Stimulated activated naive CD8-positive, alpha-beta T cell treated with anti-CD3 and anti-CD28 coated beads, Interleukin-15, Interleukin-2, amounts not matched to agents 100 ng/mL and 50 ng/mL, for 24 hours (primary cell): ENCODE data around the gene CACNA2D3.

Source experiments
- H3K27ac Mint-ChIP-seq: one replicate; pipeline ENCODE4 v1.8.0; 2021; ENCODE audit warnings: mild to moderate bottlenecking, mixed read lengths
- H3K27me3 Mint-ChIP-seq: one replicate; pipeline ENCODE4 v1.8.0; 2021; ENCODE audit warnings: mixed read lengths
- H3K36me3 Mint-ChIP-seq: one replicate; pipeline ENCODE4 v1.8.0; 2021; ENCODE audit warnings: low read depth, mixed read lengths
- H3K4me1 Mint-ChIP-seq: one replicate; pipeline ENCODE4 v1.8.0; 2021; ENCODE audit warnings: low read depth, mixed read lengths
- H3K4me3 Mint-ChIP-seq: one replicate; pipeline ENCODE4 v1.8.0; 2021; ENCODE audit warnings: mild to moderate bottlenecking, mixed read lengths
- H3K9me3 Mint-ChIP-seq: one replicate; pipeline ENCODE4 v1.8.0; 2021; ENCODE audit warnings: mixed read lengths

Gene CACNA2D3

DNA sequence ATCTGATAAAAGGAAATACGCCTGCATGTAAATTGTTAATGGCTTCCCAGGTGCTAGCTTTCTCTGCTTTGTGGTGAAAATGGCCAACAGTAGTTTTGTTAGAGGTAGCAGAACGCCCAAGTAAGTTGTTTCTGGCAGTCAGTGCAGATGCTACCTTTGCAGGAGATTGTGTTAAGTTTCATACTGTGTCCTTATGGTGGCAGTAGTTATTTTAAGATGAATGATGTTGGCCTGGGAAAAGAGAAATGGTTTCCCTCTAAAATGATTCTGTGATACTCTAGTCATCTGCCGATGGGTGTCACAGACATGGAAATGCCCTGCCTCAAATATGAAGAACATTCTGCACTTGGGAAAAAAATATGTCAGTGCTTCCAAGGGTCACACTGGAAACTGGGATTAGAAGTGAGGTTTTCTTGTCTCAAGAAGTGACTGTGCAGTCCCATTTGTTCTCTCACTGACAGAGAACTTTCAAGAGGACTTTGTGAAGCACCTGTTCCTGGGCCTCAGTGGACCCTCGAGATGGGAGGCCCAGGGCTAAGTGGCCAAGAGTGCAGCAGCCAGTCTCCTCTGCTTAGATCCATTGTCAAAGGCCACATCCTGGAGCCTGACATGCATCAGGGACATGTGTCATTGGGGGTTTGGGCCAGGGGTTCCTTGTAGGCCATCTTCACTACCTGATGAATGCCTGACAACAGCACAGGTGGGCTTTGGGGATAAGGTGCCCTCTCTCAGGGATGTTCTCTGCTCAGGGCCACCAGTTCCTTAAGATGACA, 393.3 kb downstream of the CACNA2D3 start:
- Mint-ChIP-seq H3K9me3 (no peaks in the 10 kb centered on the region), H3K4me1 (no peaks in the 10 kb centered on the region), H3K4me3 (no peak overlapping the region), H3K27me3 (peaks cover 9% of the 10 kb centered on the region), H3K27ac (no peak overlapping the region), H3K36me3 (no peaks in the 10 kb centered on the region)

DNA sequence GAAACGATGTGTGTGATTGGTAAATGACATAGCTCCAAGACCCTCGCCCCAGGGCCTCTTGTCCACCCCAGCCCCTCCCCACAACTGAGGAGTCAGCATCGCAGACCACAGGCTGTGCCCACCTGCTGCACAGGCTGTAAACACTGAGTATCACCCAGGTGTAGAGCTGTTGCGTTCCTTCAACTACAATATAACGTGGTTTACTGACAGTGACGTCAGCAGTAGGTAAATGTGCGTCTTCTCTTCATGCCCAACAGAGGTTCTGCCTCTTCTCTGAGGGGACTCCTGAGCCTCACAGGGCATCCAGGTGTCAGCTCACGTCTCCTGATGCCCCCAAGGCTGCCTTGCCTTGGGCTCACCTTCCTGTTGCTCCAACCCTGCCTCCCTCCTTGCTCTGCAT, 395.1 kb downstream of the CACNA2D3 start:
- H3K4me1 Mint-ChIP-seq = no peaks in the 10 kb centered on the region
- H3K36me3 Mint-ChIP-seq = no peaks in the 10 kb centered on the region
- no peak overlapping the region for H3K27ac Mint-ChIP-seq
- H3K9me3 Mint-ChIP-seq = no peaks in the 10 kb centered on the region
- H3K4me3 Mint-ChIP-seq = no peak overlapping the region
- H3K27me3 Mint-ChIP-seq = no peaks in the 10 kb centered on the region

DNA sequence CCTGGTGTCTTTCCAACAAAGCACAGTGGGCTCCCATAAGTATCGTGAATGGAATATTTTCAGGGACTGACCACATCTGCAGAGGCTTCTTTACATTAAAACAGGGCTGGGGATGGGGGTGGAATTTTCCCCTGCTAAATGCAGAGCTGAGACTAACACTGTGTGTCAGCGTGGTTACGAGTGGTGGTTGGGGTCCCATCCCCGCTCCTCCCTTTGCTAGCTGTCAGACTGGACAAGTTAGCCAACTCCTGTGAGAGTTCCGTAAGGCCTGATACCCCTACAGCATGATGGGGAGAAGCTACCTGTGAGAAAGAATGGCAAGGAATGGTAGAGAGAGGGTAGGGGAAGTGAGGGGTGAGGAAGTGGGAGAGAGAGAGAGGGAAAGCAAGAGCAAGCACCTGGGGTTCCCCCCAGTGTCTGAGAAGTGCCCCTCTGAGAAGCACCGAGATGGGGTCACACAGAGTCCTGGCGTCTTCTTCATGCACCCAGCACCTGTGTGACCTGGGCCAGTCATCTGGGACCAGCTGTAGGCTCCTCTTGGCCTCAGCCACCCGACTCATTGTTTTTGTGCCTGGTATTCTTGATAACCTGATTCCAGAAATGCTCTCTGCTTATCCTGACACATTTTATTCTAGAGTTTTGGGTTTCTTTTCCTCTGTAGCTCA, 395.8 kb downstream of the CACNA2D3 start:
- no peaks in the 10 kb centered on the region for H3K36me3 Mint-ChIP-seq
- H3K9me3 Mint-ChIP-seq = no peaks in the 10 kb centered on the region
- no peak overlapping the region for H3K4me3 Mint-ChIP-seq
- H3K4me1 Mint-ChIP-seq = no peaks in the 10 kb centered on the region
- H3K27me3 Mint-ChIP-seq = no peaks in the 10 kb centered on the region
- H3K27ac Mint-ChIP-seq = no peak overlapping the region

DNA sequence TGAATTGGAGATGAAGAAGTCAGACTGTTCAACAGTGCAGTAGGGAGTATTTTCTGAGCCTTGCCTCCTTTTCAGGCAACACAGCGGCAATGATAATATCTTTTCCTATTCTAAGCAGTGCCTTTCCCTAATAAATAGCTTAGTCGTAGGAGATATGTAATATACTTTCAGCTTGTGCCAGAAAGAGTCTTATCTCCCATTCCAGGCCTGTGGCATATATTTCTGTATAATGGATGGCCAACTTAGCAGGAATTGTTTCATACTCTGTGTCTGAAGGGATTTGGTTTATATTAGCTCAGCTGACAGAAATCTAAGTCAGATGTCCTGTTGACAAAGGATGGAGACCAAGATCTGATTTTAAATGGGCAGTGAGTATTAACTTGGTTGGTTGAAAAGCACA, 397.1 kb downstream of the CACNA2D3 start:
- no peaks in the 10 kb centered on the region for H3K4me1 Mint-ChIP-seq
- no peak overlapping the region for H3K4me3 Mint-ChIP-seq
- H3K9me3 Mint-ChIP-seq = peaks cover 8% of the 10 kb centered on the region
- H3K27ac Mint-ChIP-seq = no peak overlapping the region
- H3K27me3 Mint-ChIP-seq = no peaks in the 10 kb centered on the region
- no peaks in the 10 kb centered on the region for H3K36me3 Mint-ChIP-seq

DNA sequence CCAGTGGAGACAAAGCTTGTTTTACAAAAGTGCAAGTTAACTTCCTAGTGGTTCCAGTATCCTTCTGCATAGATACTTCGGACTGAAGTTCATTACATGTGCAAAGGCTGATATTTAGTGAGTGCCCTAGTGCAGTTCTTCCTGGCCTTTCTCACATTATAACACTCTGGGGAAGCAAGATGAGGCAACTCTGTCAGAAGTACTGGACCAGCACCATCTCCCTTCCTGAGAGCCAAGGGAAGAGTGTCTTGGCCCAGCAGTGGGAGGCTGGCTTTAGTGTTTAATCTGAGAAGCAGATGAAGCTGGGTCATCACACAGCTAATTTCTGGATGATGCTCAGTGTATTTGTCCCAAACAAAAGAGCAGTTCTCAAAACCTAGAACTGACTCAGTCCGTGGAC, 397.7 kb downstream of the CACNA2D3 start:
- Mint-ChIP-seq H3K27ac (no peak overlapping the region), H3K9me3 (peaks cover 10% of the 10 kb centered on the region), H3K27me3 (no peaks in the 10 kb centered on the region), H3K4me1 (no peaks in the 10 kb centered on the region), H3K36me3 (no peaks in the 10 kb centered on the region), H3K4me3 (no peak overlapping the region)

DNA sequence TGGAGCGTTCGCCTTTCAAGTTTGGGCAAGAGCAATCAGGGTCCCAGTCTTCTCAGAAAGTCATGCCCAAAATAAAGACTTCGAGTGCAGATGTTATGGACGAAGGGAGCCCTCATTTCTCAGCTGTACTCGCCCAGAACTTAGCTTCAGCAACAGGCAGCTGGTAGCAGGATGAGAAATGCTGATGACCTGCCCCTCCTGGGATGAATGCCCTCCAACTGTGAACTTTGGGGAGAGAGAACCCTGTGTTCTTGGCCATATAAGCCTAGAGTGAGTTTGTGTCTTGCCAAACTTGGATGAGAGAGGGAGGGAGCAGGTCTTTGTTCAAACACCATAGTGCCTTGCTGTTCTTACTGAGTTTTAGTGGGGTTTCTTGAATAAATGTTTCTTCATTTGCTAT, 405.2 kb downstream of the CACNA2D3 start:
- H3K36me3 Mint-ChIP-seq = no peaks in the 10 kb centered on the region
- no peak overlapping the region for H3K27ac Mint-ChIP-seq
- H3K4me1 Mint-ChIP-seq = no peaks in the 10 kb centered on the region
- H3K4me3 Mint-ChIP-seq = no peak overlapping the region
- no peaks in the 10 kb centered on the region for H3K27me3 Mint-ChIP-seq
- H3K9me3 Mint-ChIP-seq = peaks cover 20% of the 10 kb centered on the region

DNA sequence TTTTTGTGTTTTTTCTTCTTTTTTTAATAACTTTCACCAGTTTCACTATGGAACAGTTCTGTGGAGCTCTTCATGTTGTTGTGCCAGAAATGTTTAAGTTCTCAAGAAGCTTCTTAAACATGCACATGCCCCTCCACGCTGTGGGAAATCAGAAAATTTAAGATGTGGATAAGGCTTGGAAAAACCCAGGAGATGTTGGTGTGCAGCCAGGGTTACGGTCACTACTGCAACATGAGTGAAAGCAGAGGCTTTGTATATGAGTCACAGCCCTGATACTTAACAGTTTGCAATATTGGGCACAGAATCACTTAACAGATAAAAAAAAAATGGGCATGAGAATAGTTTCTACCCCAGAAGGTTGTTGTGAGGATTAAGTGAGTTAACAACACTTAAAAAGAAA, 405.6 kb downstream of the CACNA2D3 start:
- Mint-ChIP-seq H3K4me3 (no peak overlapping the region), H3K27ac (no peak overlapping the region), H3K36me3 (no peaks in the 10 kb centered on the region), H3K9me3 (peaks cover 20% of the 10 kb centered on the region), H3K27me3 (no peaks in the 10 kb centered on the region), H3K4me1 (no peaks in the 10 kb centered on the region)

DNA sequence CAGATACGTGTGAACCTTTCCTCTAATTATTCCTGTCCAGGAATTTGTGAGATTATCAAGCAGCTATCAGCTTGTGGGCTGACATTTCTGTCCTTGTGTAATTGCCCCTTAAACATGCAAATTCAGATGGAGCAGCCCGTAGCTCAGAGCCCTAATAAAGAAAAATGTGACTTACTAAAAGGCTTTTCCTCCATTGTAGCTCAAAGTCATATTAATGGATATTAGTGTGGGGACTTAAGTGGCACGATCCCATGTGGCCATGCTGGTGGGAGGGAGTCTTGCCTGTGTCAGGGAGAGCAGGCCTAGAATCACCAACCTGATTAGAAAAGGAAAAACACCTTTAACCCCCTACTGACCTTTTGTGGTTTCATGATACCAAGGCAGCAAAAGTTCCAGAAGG, 406.3 kb downstream of the CACNA2D3 start:
- no peak overlapping the region for H3K27ac Mint-ChIP-seq
- no peak overlapping the region for H3K4me3 Mint-ChIP-seq
- H3K4me1 Mint-ChIP-seq = no peaks in the 10 kb centered on the region
- peaks cover 20% of the 10 kb centered on the region for H3K9me3 Mint-ChIP-seq
- no peaks in the 10 kb centered on the region for H3K36me3 Mint-ChIP-seq
- H3K27me3 Mint-ChIP-seq = no peaks in the 10 kb centered on the region

DNA sequence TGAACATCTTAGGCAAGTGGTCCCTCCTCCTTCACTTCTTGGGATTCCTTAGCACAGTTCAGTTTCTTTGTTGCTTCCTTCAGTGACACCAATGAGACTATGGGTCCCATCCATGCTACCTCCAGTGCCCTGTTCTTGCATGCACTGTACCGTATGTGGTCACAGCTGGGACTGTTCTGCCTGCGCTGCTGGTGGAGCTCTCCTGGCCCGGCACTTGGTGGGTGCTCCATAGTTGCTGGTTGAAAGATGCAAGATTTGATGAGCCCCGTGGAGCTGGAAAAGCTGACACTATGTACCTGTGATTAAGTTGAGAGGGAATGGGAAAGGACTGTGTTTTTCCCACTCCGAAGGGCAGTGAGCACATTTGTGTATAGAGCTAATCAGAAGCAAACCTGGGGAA, 407.7 kb downstream of the CACNA2D3 start:
- Mint-ChIP-seq H3K4me1 (no peaks in the 10 kb centered on the region), H3K27ac (no peak overlapping the region), H3K4me3 (no peak overlapping the region), H3K9me3 (peaks cover 9% of the 10 kb centered on the region), H3K36me3 (no peaks in the 10 kb centered on the region), H3K27me3 (no peaks in the 10 kb centered on the region)

DNA sequence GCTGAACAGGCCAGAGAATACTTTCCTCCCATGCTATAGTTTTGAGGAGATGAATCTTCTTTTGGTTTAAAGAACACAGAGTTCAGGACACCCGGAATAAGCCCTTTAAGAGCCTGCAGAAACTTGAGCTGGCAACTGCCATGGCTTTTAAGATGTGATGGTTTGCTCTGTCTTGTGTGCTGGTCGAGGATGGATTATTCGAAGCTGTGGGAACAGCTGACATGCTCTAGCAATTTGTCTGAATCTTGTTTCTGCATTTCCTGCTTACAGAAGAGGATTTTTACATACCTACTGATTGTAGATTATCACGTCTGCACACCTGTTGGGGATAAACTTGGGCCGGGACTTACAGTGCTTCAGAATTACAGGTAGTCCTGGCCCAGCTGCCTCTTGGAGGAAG, 408.6 kb downstream of the CACNA2D3 start:
- Mint-ChIP-seq H3K27ac (no peak overlapping the region), H3K4me3 (no peak overlapping the region), H3K36me3 (no peaks in the 10 kb centered on the region), H3K27me3 (no peaks in the 10 kb centered on the region), H3K9me3 (peaks cover 6% of the 10 kb centered on the region), H3K4me1 (no peaks in the 10 kb centered on the region)

DNA sequence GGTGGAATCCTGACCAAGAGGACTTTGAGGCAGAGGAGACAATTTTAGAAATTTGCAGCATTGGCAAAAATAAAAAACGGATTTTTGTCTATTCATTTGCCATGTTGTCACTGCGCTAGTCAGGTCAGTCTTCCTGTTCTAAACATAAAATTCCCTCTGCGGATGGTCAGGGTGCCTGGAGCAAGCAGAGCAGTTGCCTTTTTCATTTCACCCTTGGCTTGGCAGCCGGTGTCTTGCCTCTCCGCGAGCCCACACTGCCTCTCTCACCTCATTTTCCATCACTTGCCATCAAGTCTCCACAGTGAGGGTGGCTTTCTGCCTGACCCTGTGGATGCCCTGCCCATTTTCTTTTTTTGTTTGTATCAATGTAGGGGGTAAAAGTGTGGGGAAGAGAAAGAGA, 409.4 kb downstream of the CACNA2D3 start:
- Mint-ChIP-seq H3K27me3 (no peaks in the 10 kb centered on the region), H3K4me3 (no peak overlapping the region), H3K9me3 (peaks cover 4% of the 10 kb centered on the region), H3K27ac (no peak overlapping the region), H3K36me3 (no peaks in the 10 kb centered on the region), H3K4me1 (no peaks in the 10 kb centered on the region)

DNA sequence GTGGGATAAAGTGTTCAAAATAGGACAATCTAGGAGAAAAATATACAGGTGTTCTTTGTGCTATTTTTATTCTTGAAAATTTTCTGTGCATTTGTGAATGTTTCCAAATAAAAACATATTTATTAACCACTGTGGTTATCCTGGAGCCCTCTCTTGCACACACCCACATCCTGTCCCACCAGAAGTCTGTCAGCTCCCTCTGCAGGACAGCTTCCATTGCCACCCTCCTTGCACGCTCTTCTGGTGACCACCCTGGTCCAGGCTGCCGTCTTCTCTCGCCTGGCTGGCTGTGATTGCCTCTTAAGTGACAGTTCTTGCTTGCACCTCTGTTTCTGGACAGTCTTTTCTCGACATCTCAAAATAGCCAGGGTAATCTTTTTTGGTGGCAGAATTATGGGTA, 411.5 kb downstream of the CACNA2D3 start:
- Mint-ChIP-seq H3K27ac (no peak overlapping the region), H3K9me3 (no peaks in the 10 kb centered on the region), H3K27me3 (no peaks in the 10 kb centered on the region), H3K36me3 (no peaks in the 10 kb centered on the region), H3K4me3 (no peak overlapping the region), H3K4me1 (no peaks in the 10 kb centered on the region)

DNA sequence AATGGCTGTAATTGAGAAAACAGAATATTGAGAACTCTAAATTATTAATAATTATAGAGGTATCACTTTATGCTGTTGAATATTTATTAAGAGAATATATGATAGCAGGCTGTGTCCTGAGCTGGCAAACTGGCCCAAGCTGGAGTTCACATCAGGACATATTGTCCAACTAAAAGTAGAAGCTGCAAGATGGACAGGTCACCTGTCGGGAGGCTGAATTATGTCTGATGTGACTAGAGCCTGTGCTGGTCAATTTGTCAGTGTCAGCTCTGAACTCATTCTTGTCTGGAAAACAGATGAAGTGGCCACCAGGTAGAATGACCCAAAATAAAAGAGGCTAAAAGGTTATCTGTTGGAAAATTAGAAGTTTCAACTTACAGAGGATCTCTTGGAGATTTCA, 413.3 kb downstream of the CACNA2D3 start:
- Mint-ChIP-seq H3K4me3 (no peak overlapping the region), H3K4me1 (no peaks in the 10 kb centered on the region), H3K27ac (no peak overlapping the region), H3K36me3 (no peaks in the 10 kb centered on the region), H3K9me3 (no peaks in the 10 kb centered on the region), H3K27me3 (no peaks in the 10 kb centered on the region)

DNA sequence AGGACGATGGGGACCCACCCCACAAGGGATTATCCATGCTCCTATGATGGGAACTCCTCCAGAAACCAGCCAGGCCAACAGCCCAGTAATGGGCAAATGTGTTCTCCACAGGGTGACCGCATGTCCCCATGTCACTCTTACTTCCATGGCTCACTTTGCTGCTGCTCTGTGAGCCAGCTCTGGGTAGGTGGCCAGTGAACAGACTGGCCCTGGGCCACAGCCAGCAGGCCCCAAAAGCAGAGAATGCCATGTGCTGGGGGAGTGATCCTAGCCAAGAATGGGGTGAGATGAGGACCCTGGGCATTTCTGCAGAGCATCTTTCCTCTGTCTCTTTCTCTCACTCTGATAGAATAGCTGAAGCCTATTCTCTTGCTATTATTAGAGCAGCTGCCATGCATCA, 414.1 kb downstream of the CACNA2D3 start:
- no peaks in the 10 kb centered on the region for H3K27me3 Mint-ChIP-seq
- no peak overlapping the region for H3K4me3 Mint-ChIP-seq
- H3K27ac Mint-ChIP-seq = no peak overlapping the region
- H3K4me1 Mint-ChIP-seq = no peaks in the 10 kb centered on the region
- H3K9me3 Mint-ChIP-seq = no peaks in the 10 kb centered on the region
- H3K36me3 Mint-ChIP-seq = no peaks in the 10 kb centered on the region

DNA sequence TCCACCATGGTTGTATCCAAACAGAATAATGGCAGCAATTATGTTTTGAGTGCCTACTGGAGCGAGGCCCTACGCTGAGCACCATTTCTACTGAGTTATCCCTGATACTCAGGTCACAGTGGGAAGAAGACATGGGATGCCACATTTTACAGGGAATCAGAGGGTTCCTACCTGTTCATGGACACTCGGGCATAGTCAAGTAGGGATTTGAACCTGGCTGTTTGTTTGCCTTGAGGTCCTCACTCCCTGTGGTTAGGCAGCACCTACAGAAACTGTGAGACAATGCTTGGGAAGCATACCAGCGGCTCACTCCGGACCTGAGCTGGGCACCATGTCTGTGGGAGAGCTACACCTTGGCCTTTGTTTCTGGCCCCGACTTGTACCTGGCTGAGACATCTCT, 415.2 kb downstream of the CACNA2D3 start:
- no peak overlapping the region for H3K27ac Mint-ChIP-seq
- no peak overlapping the region for H3K4me3 Mint-ChIP-seq
- H3K27me3 Mint-ChIP-seq = no peaks in the 10 kb centered on the region
- H3K4me1 Mint-ChIP-seq = no peaks in the 10 kb centered on the region
- H3K9me3 Mint-ChIP-seq = no peaks in the 10 kb centered on the region
- H3K36me3 Mint-ChIP-seq = no peaks in the 10 kb centered on the region

DNA sequence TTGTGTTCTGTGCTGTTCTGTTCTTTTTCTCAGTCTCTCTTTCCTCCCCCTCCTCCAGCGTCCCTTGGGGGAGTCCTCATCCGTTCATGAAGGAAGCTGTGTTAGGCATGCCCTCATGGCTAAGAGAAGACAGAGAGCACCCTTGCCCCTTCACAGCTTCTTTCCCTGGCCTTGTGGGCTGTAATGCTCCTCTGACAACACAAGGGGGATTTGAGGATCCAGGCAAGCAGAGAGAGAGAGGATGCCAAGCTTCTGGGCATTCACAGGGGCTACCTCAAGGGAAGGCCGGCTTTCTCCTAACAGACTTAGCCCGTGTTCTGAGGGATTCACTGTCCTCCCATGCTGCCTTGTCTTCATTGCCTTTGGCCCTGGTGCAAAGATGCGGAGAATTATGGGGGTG, 416.0 kb downstream of the CACNA2D3 start:
- Mint-ChIP-seq H3K9me3 (no peaks in the 10 kb centered on the region), H3K27ac (no peak overlapping the region), H3K27me3 (no peaks in the 10 kb centered on the region), H3K4me3 (no peak overlapping the region), H3K36me3 (no peaks in the 10 kb centered on the region), H3K4me1 (no peaks in the 10 kb centered on the region)
